ENCODE data around the gene PTP4A2. TPM values are rescaled to one million over a fixed set of nuclear protein-coding genes. Genes with fewer than 3 reads are reported as not detected.
"Not testable (repeated sequence)": the region's sequence is repeated elsewhere in the genome, so short reads cannot be mapped to it uniquely, and the experiment has no call there.

Gene PTP4A2
- total and polyA plus RNA-seq, 2 of the 13 experiments (the other 11 are each of a cell fraction or from before 2014, with no cell fraction given), result 173 to 225 TPM

- WGBS (ENCODE audit: low lambda C conversion rate), result 74% methylated on average over 2 of the region's 2 CpGs
- Histone ChIP-seq H3K36me3 (replicated peaks in 1 of 2; ENCODE audit: control insufficient read depth in 1 of 2, insufficient read depth in 2 of 2, low read length in 2 of 2) (0 out of 5 replicates have a peak, but pooled peaks cover 0 to 5% of the 10 kb centered on the region in 2 experiments), H3K4me3 (replicated peaks in 1 of 3; ENCODE audit: insufficient read depth in 1 of 3, low read depth in 2 of 3, low read length in 3 of 3) (no peak overlapping the region), H3K9me3 (ENCODE audit: low read length) (no peaks in the 10 kb centered on the region), H3K27ac (ENCODE audit: extremely low read length, insufficient read depth, low read length) (no peak overlapping the region), H3K9ac (ENCODE audit: insufficient read depth, low read depth, low read length) (no peak overlapping the region), H4K20me1 (ENCODE audit: insufficient read depth, low read length) (peaks cover 64% of the 10 kb centered on the region), H3K4me1 (ENCODE audit: insufficient read depth, low read length) (peaks cover 57% of the 10 kb centered on the region), H3K27me3 (ENCODE audit: control insufficient read depth in 1 of 2, insufficient read depth in 2 of 2, low read length in 2 of 2) (no peaks in the 10 kb centered on the region), H3K79me2 (ENCODE audit: insufficient read depth, low read length) (peaks cover 90% of the 10 kb centered on the region), H3K4me2 (ENCODE audit: low read depth, low read length) (no peak overlapping the region), H2AFZ (ENCODE audit: low read length) (no peak overlapping the region)
- in situ Hi-C loops (cut with HindIII; ENCODE audit: extremely low pct_ligation_motif_present, low pct_unique_long_range_greater_than_20kb) (no loop called here), intact Hi-C loops (cut with micrococcal nuclease; ENCODE audit: unreplicated experiment) (no loop called here)
- FAIRE-seq (no peak), ATAC-seq (no peak), DNase-seq (ENCODE audit: low spot score) (no peak)
- BruUV-seq (replicated peaks), result no TSS peak
- ChIA-PET CTCF (ENCODE audit: low intra/inter-chr PET ratio, low total read pairs) (no interaction called here), POLR2A (no interaction called here)
- TF ChIP-seq ZSCAN22 (CRISPR knock-in tag; IDR thresholded peaks at IDR 0.05) (no peak), NRL (CRISPR knock-in tag; IDR thresholded peaks at IDR 0.05; ENCODE audit: borderline replicate concordance) (no peak)
Measured at GRCh38 chr1:31926252-31926651, 11.9 kb downstream of the PTP4A2 start.

- peaks cover 53% of the 10 kb centered on the region for H3K4me1 ChIP-seq (ENCODE audit: insufficient read depth, low read length)
- H3K4me3 ChIP-seq (replicated peaks in 1 of 3; ENCODE audit: insufficient read depth in 1 of 3, low read depth in 2 of 3, low read length in 3 of 3); CTCF ChIA-PET (ENCODE audit: low intra/inter-chr PET ratio, low total read pairs); BruUV-seq (replicated peaks); H2AFZ ChIP-seq (ENCODE audit: low read length); ATAC-seq; H3K27me3 ChIP-seq (ENCODE audit: control insufficient read depth in 1 of 2, insufficient read depth in 2 of 2, low read length in 2 of 2); H3K36me3 ChIP-seq (replicated peaks in 1 of 2; ENCODE audit: control insufficient read depth in 1 of 2, insufficient read depth in 2 of 2, low read length in 2 of 2); intact Hi-C loops (cut with micrococcal nuclease; ENCODE audit: unreplicated experiment); DNase-seq (ENCODE audit: low spot score); H3K27ac ChIP-seq (ENCODE audit: extremely low read length, insufficient read depth, low read length); H3K9me3 ChIP-seq (ENCODE audit: low read length); H3K4me2 ChIP-seq (ENCODE audit: low read depth, low read length); H3K9ac ChIP-seq (ENCODE audit: insufficient read depth, low read depth, low read length); POLR2A ChIA-PET; in situ Hi-C loops (cut with HindIII; ENCODE audit: extremely low pct_ligation_motif_present, low pct_unique_long_range_greater_than_20kb); FAIRE-seq: not testable (repeated sequence)
- H4K20me1 ChIP-seq (ENCODE audit: insufficient read depth, low read length), result peaks cover 64% of the 10 kb centered on the region
- peaks cover 90% of the 10 kb centered on the region for H3K79me2 ChIP-seq (ENCODE audit: insufficient read depth, low read length)
- 95% methylated on average over 13 of the region's 13 CpGs for WGBS (ENCODE audit: low lambda C conversion rate)
Measured at GRCh38 chr1:31925824-31926223, 12.3 kb downstream of the PTP4A2 start.

Measured in HepG2 (cell line).